HepG2 (cell line): Measurements from ENCODE around the gene HLA-DRB5.

Experiments
- EED ChIP-seq: sonication (generic); formaldehyde crosslinking; IDR thresholded peaks from 2 replicates; pipeline ENCODE4 v1.5.0; 2020; ENCODE audit warnings: mild to moderate bottlenecking, missing genetic modification reagents
- HOXA7 ChIP-seq: sonication (generic); formaldehyde crosslinking; IDR thresholded peaks from 2 replicates; pipeline ENCODE4 v1.8.1; 2022; ENCODE audit warnings: mild to moderate bottlenecking, missing genetic modification reagents, moderate library complexity
- HOXD1 ChIP-seq: sonication (generic); formaldehyde crosslinking; IDR thresholded peaks from 2 replicates; pipeline ENCODE4 v1.5.0; 2020; ENCODE audit warnings: missing genetic modification reagents
- ZNF432 ChIP-seq: sonication (generic); formaldehyde crosslinking; IDR thresholded peaks from 2 replicates; pipeline ENCODE4 v1.5.0; 2020; ENCODE audit warnings: missing genetic modification reagents, mild to moderate bottlenecking, borderline replicate concordance

DNA sequence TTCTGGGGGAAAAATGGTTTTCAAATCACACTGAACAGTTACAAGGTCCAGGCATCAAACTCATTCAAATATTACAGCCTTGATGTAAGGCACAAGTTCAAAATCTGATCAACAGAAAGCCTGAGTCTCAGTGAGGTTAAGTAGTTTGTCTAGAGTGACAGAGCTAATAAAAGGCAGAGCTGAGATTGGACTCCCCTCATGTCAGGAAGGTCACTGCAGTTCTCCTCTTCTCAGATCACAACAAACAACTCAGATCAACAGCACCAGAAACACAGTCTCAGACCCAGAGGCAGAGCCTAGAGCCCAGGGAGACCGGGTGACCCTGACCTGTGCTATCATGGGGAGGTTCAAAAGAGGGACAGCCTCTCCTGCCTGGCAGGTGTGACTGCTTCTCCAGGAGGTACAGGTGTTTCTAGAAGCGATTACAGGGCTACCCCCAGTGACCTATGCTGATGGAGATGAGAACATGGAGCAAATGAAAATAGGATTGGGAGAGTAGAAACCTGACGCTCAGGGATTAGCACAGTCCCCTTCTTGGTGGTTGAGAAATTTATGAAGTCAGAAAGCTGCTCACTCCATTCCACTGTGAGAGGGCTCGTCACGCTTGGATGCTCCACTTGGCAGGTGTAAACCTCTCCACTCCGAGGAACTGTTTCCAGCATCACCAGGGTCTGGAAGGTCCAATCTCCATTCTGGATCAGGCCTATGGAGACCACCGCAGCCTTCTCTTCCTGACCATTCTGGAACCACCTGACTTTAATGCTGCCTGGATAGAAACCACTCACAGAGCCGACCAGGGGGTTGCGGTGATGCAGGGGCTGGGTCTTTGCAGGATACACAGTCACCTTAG lies 24.3 kb upstream of the HLA-DRB5 start:
- TF ChIP-seq HOXA7 (CRISPR knock-in tag) = no peak
- no peak for TF ChIP-seq EED (CRISPR knock-in tag)
- TF ChIP-seq HOXD1 (CRISPR knock-in tag) = no peak
- no peak for TF ChIP-seq ZNF432
